Neutrophil (primary cell): Measurements from ENCODE around the gene TSEN54.

Experiments
- H3K27ac ChIP-seq: fragments of 200-600 bp; sonication (generic); 2 replicates; pipeline ENCODE4 v1.5.1; 2016; ENCODE audit warnings: mild to moderate bottlenecking, moderate library complexity
- H3K27me3 ChIP-seq: fragments of 200-600 bp; sonication (generic); 2 replicates; pipeline ENCODE4 v1.6.0; 2016; ENCODE audit warnings: mild to moderate bottlenecking
- H3K36me3 ChIP-seq: fragments of 200-600 bp; sonication (generic); 2 replicates; pipeline ENCODE4 v1.5.1; 2017
- H3K4me1 ChIP-seq, 2 experiments: fragments of 200-600 bp in 1 of 2; sonication (generic) in 1 of 2; 1 replicate in 1 of 2; 2 replicates in 1 of 2; pipeline versions ENCODE4 v1.5.1 to v1.6.1; 2013 to 2016; ENCODE audit warnings: low read depth in 1 of 2, low read length in 1 of 2, mild to moderate bottlenecking in 1 of 2, moderate library complexity in 1 of 2; ENCODE audit not compliant: control insufficient read depth in 1 of 2, insufficient read depth in 1 of 2
- H3K4me3 ChIP-seq, 2 experiments: fragments of 200-600 bp in 1 of 2; sonication (generic) in 1 of 2; 1 replicate in 1 of 2; 2 replicates in 1 of 2; pipeline ENCODE4 v1.5.1; 2013 to 2016; ENCODE audit warnings: low read depth in 1 of 2, low read length in 1 of 2, mild to moderate bottlenecking in 1 of 2, moderate library complexity in 1 of 2
- H3K9me3 ChIP-seq: fragments of 200-600 bp; sonication (generic); 2 replicates; pipeline ENCODE4 v1.5.1; 2016
- TF ChIP-seq, protein P1 (sequence below): fragments of 200-600 bp; sonication (generic); IDR thresholded peaks from 2 replicates; pipeline ENCODE4 v1.5.1; 2016; ENCODE audit warnings: antibody characterized with exemption

Gene TSEN54

DNA sequence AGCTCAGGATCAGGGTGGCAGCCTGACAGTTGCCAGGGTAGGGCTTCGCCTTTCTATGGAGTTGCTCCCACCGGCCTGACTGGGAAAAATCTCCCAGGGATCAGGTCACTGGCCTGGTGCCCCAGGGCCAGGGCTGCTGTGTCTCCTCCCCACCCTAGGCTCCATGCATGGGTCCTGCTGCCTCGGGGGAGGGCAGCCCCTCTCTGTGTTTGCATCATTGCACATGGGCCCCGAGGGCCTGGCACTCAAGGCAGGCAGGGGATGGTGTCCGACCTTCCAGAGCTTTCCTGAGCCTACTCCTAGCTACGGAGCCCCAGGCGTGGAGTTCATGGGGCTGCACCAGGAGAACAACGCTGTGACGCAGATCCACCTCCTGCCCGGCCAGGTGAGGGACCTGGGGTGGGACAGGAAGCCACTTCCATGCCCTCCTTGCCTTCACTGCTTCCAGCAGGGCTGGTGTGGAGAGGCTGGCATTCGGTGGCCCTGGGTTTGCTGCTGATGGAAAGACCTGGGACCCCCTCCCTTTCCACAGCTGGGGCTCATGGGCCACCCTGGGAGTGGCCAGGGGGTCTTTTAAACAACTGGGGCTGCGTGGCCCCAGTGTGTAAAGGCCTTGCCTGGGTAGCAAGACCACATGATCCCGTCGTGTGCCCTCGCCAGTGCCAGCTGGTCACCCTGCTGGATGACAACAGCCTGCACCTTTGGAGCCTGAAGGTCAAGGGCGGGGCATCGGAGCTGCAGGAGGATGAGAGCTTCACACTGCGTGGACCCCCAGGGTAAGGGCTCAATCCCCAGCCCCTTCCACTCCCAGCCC is 41.7 kb downstream of the TSEN54 start:
- TF ChIP-seq, protein P1, sequence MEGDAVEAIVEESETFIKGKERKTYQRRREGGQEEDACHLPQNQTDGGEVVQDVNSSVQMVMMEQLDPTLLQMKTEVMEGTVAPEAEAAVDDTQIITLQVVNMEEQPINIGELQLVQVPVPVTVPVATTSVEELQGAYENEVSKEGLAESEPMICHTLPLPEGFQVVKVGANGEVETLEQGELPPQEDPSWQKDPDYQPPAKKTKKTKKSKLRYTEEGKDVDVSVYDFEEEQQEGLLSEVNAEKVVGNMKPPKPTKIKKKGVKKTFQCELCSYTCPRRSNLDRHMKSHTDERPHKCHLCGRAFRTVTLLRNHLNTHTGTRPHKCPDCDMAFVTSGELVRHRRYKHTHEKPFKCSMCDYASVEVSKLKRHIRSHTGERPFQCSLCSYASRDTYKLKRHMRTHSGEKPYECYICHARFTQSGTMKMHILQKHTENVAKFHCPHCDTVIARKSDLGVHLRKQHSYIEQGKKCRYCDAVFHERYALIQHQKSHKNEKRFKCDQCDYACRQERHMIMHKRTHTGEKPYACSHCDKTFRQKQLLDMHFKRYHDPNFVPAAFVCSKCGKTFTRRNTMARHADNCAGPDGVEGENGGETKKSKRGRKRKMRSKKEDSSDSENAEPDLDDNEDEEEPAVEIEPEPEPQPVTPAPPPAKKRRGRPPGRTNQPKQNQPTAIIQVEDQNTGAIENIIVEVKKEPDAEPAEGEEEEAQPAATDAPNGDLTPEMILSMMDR = no peak
- Histone ChIP-seq H3K9me3 (no peaks in the 10 kb centered on the region), H3K4me1 (no peaks in the 10 kb centered on the region), H3K4me3 (no peak overlapping the region), H3K27ac (no peak overlapping the region), H3K27me3 (no peaks in the 10 kb centered on the region), H3K36me3 (no peaks in the 10 kb centered on the region)

DNA sequence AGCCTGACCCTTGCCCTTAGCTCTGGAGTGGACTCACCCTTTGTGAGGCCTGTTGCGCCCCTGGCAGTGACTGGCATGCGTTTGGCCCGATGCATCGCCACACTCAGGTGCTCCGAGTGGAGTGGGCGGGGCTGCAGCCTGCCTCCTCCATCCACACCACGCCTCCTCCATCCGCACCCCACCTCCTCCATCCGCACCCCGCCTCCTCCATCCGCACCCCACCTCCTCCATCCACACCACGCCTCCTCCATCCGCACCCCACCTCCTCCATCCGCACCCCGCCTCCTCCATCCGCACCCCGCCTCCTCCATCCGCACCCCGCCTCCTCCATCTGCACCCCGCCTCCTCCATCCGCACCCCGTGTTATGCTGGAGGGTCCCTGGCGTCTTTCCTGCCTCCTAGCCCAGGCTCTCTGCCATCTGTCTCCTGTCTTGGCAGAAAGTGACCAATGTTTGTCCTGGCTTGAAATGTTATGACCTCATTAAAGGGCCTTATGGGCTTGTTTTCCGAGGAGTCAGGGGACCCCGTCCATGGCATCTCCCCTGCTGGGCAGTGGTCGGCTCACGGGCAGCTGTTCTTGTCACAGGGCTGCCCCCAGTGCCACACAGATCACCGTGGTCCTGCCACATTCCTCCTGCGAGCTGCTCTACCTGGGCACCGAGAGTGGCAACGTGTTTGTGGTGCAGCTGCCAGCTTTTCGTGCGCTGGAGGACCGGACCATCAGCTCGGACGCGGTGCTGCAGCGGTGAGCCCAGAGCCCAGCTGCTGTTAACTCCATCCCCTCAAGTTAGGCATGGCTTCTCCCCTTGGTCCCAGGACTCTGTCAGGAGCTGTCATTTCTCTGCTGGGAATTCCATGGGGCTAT is 42.6 kb downstream of the TSEN54 start:
- TF ChIP-seq, protein P1 = no peak
- Histone ChIP-seq H3K4me3 (no peak overlapping the region), H3K36me3 (no peaks in the 10 kb centered on the region), H3K27me3 (no peaks in the 10 kb centered on the region), H3K4me1 (no peaks in the 10 kb centered on the region), H3K9me3 (no peaks in the 10 kb centered on the region), H3K27ac (no peak overlapping the region)

DNA sequence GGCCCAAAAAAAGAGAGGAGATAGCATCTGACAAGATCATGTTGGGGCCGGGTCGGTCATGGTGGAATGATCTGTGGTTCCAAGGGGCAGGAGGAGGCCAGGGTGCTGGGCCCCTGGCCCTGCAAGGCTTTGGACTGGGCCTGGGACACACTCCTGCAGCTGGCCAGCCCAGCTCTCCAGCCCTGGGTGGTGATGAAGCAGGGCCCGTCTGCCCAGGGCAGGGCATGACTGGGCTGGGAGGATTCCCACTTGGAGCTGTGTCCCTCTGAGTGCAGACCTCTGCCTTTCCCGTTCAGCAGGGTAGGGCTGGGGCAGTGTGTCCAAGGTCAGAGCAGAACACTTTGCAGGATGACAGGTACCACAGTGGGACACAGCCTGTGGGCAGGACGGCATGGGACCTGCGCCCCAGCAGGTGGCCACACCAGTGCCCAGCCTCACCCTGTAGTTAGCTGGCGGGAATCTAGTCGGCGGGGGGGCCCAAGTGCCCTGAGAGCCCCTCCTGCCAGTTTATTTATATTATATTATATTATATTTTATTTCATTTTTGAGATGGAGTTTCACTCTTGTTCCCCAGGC is 43.7 kb downstream of the TSEN54 start:
- Histone ChIP-seq H3K36me3 (no peaks in the 10 kb centered on the region), H3K27ac (no peak overlapping the region), H3K4me3 (no peak overlapping the region), H3K4me1 (no peaks in the 10 kb centered on the region), H3K9me3 (no peaks in the 10 kb centered on the region), H3K27me3 (no peaks in the 10 kb centered on the region)
- TF ChIP-seq, protein P1 = no peak

DNA sequence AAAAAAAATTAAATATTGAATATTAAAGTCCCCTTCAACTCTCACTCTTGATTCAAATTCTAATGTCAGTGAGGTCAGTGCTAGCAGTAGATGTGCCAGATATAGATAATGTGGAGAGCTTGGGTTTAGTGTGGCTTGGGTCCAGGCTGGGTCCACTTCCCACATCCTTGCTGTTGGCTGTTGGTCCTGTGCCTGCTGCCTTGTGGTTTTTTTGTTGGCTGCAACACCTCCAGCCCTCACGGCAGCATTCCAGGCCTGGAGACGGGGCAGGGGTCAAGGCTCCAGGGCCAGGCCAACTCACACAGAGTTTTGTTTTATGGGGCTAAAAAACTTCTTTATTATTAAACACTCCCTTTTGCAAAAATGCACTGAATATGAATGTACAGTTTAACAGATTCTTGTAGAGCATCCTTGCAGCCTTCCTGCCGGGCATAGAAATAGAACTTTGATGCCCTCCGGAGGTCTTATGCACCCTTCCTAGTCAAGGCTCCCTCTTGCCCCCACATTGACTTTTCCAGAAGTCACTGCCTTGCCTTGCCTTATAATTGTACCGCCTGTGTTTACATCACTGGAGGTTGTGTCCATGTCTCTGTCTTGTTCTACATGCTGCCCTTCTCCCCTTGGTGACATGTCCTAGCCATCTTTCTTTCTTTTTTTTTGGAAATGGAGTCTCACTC is 45.7 kb downstream of the TSEN54 start:
- Histone ChIP-seq H3K36me3 (no peaks in the 10 kb centered on the region), H3K4me1 (no peaks in the 10 kb centered on the region), H3K27ac (no peak overlapping the region), H3K4me3 (no peak overlapping the region), H3K9me3 (no peaks in the 10 kb centered on the region), H3K27me3 (no peaks in the 10 kb centered on the region)
- TF ChIP-seq, protein P1 = no peak

DNA sequence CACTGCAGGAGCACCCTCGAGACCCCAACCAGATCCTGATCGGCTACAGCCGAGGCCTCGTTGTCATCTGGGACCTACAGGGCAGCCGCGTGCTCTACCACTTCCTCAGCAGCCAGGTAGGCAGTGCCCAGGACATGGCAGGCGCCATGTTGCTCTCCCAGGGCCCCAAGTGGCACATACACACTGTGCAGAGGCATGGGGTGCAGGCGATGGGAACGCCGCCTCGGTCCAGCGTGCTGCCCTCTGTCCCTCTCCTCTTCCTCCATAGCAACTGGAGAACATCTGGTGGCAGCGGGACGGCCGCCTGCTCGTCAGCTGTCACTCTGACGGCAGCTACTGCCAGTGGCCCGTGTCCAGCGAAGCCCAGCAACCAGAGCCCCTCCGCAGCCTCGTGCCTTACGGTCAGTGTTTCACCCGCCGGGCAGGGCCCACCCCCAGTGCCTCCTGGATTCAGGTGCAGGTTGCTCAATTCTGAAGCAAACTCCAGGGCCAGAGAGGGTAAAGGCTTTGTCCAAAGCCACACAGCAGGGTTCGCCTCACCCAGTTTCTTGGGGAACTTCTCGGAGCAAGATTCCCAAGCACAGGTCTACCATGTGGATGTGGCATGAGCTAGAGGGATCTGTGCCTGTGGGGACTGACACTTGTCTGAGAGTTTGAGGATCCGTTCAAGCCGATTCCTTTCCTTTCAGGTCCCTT is 46.9 kb downstream of the TSEN54 start:
- TF ChIP-seq, protein P1 = no peak
- Histone ChIP-seq H3K4me1 (no peaks in the 10 kb centered on the region), H3K9me3 (no peaks in the 10 kb centered on the region), H3K4me3 (no peak overlapping the region), H3K27me3 (no peaks in the 10 kb centered on the region), H3K27ac (no peak overlapping the region), H3K36me3 (no peaks in the 10 kb centered on the region)
